Esophagus muscularis mucosa (tissue), 3 donors: Measurements from ENCODE around the gene EXOSC7.

ENCODE experiments used
- CTCF ChIP-seq, 3 experiments: fragments of 200-600 bp in 2 of 3; fragments of 450-650 bp in 1 of 3; sonication (generic) in 2 of 3; IDR thresholded peaks; one replicate each; pipeline ENCODE4 v1.5.1; 2017 to 2019; ENCODE audit warnings: antibody characterized with exemption in 3 of 3, mild to moderate bottlenecking in 2 of 3, moderate library complexity in 1 of 3
- POLR2A ChIP-seq: fragments of 450-650 bp; IDR thresholded peaks from one replicate; pipeline ENCODE4 v1.6.1; 2017; ENCODE audit warnings: antibody characterized with exemption, moderate library complexity, mild to moderate bottlenecking, low read depth
- POLR2AphosphoS5 ChIP-seq, 2 donors: sonication (generic); formaldehyde crosslinking; IDR thresholded peaks; one replicate each; pipeline ENCODE4 v1.6.1; 2017; ENCODE audit warnings: antibody characterized with exemption in 2 of 2

- TF ChIP-seq CTCF (IDR thresholded peaks at IDR 0.05) (peak in 1 of 3 experiments; percentile 16), POLR2A (no peak), POLR2AphosphoS5 (IDR thresholded peaks at IDR 0.05) (no peak)
Observed at GRCh38 chr3:45055411-45056143, 79.5 kb downstream of the EXOSC7 start.
